Calu3 (cell line): ENCODE measurements around the gene SASH3. TPM values are rescaled to one million over a fixed set of nuclear protein-coding genes. Genes with fewer than 3 reads are reported as not detected.

Source experiments
- BruUV-seq: library from RNA; stranded (reverse); fragments of 400-500 nt; replicated peaks from 2 replicates; lab custom pipeline; 2021; lab: Mats Ljungman, UMichigan
- CTCF ChIA-PET: fragments of 300-600 bp; sonication (Branson Sonifier 250); formaldehyde crosslinking; loops from one replicate; lab custom pipeline; 2022; ENCODE audit warnings: antibody characterized with exemption; lab: Charles Lee
- DNase-seq: peaks from one replicate; pipeline ENCODE4 v3.0.0; 2022
- H3K27ac Mint-ChIP-seq: one replicate; pipeline ENCODE4 v1.8.0; 2022; ENCODE audit warnings: mixed read lengths; ENCODE audit not compliant: unreplicated experiment
- H3K27me3 Mint-ChIP-seq: one replicate; pipeline ENCODE4 v1.8.0; 2022; ENCODE audit warnings: mixed read lengths; ENCODE audit not compliant: unreplicated experiment
- H3K36me3 Mint-ChIP-seq: one replicate; pipeline ENCODE4 v1.8.0; 2022; ENCODE audit warnings: mild to moderate bottlenecking, moderate library complexity, mixed read lengths; ENCODE audit not compliant: insufficient read depth, unreplicated experiment
- H3K4me1 Mint-ChIP-seq: one replicate; pipeline ENCODE4 v1.8.0; 2022; ENCODE audit warnings: mild to moderate bottlenecking, low read depth, mixed read lengths; ENCODE audit not compliant: unreplicated experiment
- H3K4me3 Mint-ChIP-seq: one replicate; pipeline ENCODE4 v1.8.0; 2022; ENCODE audit warnings: mild to moderate bottlenecking, low read depth, moderate library complexity, mixed read lengths; ENCODE audit not compliant: unreplicated experiment
- H3K9me3 Mint-ChIP-seq: one replicate; pipeline ENCODE4 v1.8.0; 2022; ENCODE audit warnings: low read depth, mixed read lengths; ENCODE audit not compliant: unreplicated experiment
- intact Hi-C: fragments of 100-400 bp; cut with micrococcal nuclease; formaldehyde crosslinking; loops from one replicate; pipeline ENCODE4 v1.10.0; 2022; ENCODE audit not compliant: unreplicated experiment
- total RNA-seq: library from RNA; stranded (reverse); gene quantifications from 2 replicates; pipeline ENCODE4 v1.2.3, GENCODE V29; 2022
- TF ChIP-seq, protein P1 (sequence below): fragments of 200-600 bp; IDR thresholded peaks from one replicate; pipeline ENCODE4 v1.8.0; 2022; ENCODE audit warnings: antibody characterized with exemption; ENCODE audit not compliant: unreplicated experiment

The SASH3 gene
- total RNA-seq, 1 experiment from 2014 or later, result not detected

DNA sequence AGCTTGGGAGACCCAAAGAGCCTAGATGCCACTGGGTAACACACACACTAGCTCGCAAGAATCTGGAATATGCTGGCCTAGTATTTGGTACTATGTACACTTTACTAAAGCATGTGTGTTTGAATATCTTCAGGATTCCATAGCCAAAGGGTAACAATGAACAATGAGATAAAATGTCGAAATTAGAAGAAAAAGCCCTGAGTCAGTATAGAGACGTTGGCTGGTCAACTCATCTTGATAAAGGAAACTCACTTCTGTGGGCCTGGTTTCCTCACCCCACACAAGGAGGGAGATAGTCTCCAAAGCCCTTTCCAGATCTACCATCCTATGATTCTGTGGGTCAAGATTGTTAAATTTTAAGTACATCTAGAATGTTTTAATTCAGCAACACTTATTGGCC is 57.1 kb downstream of the SASH3 start:
- TF ChIP-seq, protein P1, sequence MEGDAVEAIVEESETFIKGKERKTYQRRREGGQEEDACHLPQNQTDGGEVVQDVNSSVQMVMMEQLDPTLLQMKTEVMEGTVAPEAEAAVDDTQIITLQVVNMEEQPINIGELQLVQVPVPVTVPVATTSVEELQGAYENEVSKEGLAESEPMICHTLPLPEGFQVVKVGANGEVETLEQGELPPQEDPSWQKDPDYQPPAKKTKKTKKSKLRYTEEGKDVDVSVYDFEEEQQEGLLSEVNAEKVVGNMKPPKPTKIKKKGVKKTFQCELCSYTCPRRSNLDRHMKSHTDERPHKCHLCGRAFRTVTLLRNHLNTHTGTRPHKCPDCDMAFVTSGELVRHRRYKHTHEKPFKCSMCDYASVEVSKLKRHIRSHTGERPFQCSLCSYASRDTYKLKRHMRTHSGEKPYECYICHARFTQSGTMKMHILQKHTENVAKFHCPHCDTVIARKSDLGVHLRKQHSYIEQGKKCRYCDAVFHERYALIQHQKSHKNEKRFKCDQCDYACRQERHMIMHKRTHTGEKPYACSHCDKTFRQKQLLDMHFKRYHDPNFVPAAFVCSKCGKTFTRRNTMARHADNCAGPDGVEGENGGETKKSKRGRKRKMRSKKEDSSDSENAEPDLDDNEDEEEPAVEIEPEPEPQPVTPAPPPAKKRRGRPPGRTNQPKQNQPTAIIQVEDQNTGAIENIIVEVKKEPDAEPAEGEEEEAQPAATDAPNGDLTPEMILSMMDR, result no peak
- H3K4me3 Mint-ChIP-seq, result no peak overlapping the region
- peaks cover 34% of the 10 kb centered on the region for H3K4me1 Mint-ChIP-seq
- no peak overlapping the region for H3K27ac Mint-ChIP-seq
- no peak for DNase-seq
- intact Hi-C loops, result no loop called here
- no TSS peak for BruUV-seq
- CTCF ChIA-PET, result no interaction called here
- H3K36me3 Mint-ChIP-seq, result no peaks in the 10 kb centered on the region
- H3K9me3 Mint-ChIP-seq, result no peaks in the 10 kb centered on the region
- no peaks in the 10 kb centered on the region for H3K27me3 Mint-ChIP-seq

DNA sequence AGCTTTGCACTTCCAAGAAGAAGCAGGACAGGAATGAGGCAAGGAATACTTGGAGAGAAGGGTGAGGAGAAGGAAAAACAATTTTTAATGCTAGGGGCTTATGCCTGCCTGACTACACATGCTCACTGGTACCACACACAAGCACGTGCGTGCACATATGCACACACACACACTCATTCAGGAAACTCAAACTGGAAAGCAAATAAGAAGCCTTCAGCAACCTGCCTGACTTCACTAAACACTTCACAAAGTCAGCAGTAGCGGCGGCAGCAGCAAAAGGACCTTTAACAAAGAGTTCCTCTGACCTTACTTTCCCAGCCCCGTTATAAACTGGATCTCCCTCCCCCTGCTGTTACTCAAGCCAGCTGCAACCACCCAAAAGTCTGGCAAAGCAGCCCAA is 60.6 kb downstream of the SASH3 start:
- intact Hi-C loops, result no loop called here
- Mint-ChIP-seq H3K9me3 (no peaks in the 10 kb centered on the region), H3K36me3 (peaks cover 21% of the 10 kb centered on the region), H3K27me3 (no peaks in the 10 kb centered on the region), H3K27ac (no peak overlapping the region), H3K4me3 (no peak overlapping the region), H3K4me1 (peaks cover 28% of the 10 kb centered on the region)
- BruUV-seq, result no TSS peak
- no peak for DNase-seq
- CTCF ChIA-PET, result no interaction called here
- TF ChIP-seq, protein P1, result no peak

DNA sequence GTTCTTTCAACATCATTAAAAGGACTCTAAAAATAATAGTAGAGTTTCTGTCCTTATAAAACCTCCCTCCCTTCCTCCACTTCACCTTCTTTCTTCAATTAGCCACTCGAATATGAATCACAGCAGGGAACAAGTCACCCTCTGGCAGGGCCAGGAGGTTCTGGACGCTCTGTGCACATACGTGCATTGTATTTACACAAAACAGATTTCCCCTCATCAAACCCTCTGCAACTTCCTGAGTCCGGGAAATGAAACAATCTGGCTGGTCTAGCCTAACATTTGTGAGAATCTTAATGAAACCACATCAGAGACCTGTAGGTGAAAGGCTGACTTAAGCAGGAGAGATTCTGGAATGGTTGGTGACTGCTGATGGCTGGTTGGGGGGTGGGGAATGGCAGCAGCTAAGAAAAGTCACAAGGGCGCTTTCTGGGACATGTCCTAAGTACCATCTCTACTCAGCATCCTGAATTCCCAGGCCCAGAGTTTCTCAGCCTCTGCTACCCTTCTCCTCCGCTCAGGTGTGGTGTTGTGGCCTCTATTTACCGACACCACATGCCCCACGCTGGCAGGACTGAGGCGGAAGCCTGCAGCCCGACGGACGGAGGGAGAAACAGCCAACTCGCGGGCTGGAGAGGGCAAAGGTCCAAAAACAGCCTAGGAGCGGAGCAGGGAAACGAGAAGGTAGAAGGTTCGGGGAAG is 62.9 kb downstream of the SASH3 start:
- CTCF ChIA-PET, result no interaction called here
- DNase-seq, result peak; percentile 25
- TF ChIP-seq, protein P1, result no peak
- H3K4me1 Mint-ChIP-seq, result peaks cover 48% of the 10 kb centered on the region
- TSS peak; percentile 43 for BruUV-seq
- peak overlapping the region; percentile 84 for H3K27ac Mint-ChIP-seq
- no peaks in the 10 kb centered on the region for H3K9me3 Mint-ChIP-seq
- intact Hi-C loops, result loop anchor here (2.0 kb wide), 1 partner anchor 34 kb away; no protein-coding TSS in a partner anchor
- H3K27me3 Mint-ChIP-seq, result no peaks in the 10 kb centered on the region
- H3K4me3 Mint-ChIP-seq, result peak overlapping the region; percentile 86
- H3K36me3 Mint-ChIP-seq, result peaks cover 26% of the 10 kb centered on the region

DNA sequence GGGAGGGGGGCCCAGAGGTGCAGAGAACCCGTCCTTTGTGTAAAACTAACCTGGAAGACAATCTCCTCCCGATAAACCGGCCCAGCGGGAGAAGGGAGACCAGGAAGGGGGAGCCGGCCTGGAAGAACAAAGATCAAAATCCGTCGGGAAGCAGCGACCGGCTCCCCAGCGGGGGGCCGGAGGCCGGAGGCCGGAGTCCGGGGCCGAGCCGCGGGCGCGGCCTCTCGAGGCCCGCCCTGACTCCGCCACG is 63.4 kb downstream of the SASH3 start:
- peak overlapping the region; percentile 86 for H3K4me3 Mint-ChIP-seq
- CTCF ChIA-PET, result no interaction called here
- no peaks in the 10 kb centered on the region for H3K27me3 Mint-ChIP-seq
- TF ChIP-seq, protein P1, result no peak
- DNase-seq, result no peak
- no TSS peak for BruUV-seq
- H3K36me3 Mint-ChIP-seq, result peaks cover 26% of the 10 kb centered on the region
- H3K4me1 Mint-ChIP-seq, result peaks cover 48% of the 10 kb centered on the region
- intact Hi-C loops, result loop anchor here (2.0 kb wide), 1 partner anchor 34 kb away; no protein-coding TSS in a partner anchor
- peak overlapping the region; percentile 84 for H3K27ac Mint-ChIP-seq
- no peaks in the 10 kb centered on the region for H3K9me3 Mint-ChIP-seq
